ENCODE data around the gene ZNF91. TPM values are rescaled to one million over a fixed set of nuclear protein-coding genes. Genes with fewer than 3 reads are reported as not detected.

Gene ZNF91
- total RNA-seq, 1 experiment from 2014 or later: 0.58 TPM

Other genes with a start within 250 kb of the ZNF91 start
- 6.0 and 13.1 TPM in 2 replicates for gene ZNF724, start 145.1 kb downstream of the ZNF91 start, total RNA-seq (2014; rRNA removed; shearing (Covaris generic))

Measured in SJSA1 (cell line).